Non-pigmented ciliary epithelial cell (primary cell): Measurements from ENCODE around the gene MRTFB.
"Not testable (repeated sequence)": the region's sequence is repeated elsewhere in the genome, so short reads cannot be mapped to it uniquely, and the experiment has no call there.

Experiments
- DNase-seq: peaks from one replicate; pipeline ENCODE4 v3.0.0-alpha.2; 2010; ENCODE audit warnings: low read depth

MRTFB gene

DNA sequence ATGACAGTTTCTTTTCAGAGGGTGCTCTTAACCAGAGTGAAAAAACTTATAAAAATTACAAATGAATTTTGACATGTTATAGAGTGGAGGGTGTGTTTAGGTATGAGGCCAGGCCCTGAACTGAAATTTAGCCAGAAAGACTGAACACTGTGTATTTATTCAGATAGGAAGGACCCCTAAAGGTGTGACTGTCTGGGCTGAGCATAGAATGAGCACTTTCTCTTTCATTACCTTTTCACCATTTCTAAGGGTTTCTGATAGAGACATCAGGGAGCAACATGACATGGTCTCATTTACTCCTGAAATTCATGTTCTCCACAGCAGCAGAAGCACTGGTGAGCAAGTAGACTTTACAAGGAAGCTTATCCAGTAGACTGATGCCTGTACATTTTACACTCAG is 32.9 kb downstream of the MRTFB start:
- no peak for DNase-seq

DNA sequence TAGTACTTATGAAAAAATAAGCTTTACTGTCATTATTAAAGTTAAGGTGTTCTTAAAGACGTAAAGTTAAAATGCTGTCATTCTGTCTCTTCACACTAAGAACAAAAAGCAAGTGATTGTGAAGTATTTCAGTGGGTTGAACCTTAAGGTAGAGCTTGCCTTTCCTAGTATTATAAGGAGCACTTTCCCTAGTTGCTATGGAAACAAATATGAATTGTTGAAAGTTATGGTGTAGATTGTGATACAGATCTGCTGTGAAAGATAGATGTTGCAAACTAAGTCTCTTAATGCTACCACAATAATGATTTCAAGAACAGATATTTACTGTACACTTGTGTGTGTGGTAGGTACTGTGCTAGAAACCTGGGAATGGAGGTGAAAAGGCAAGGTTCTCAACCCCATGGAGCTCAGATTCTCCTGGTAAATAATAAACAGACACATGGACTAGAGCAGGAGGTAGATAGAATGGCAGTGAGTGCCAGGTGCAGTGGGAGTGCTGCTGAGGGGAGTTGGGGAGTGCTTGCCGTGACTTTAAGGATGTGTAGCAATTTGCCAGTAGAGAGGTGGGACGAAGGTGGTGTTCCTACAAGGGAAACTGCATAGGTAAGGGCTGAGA is 34.7 kb downstream of the MRTFB start:
- no peak for DNase-seq

GRCh38 chr16:14106457-14106856 is 35.3 kb downstream of the MRTFB start:
- DNase-seq = no peak

DNA sequence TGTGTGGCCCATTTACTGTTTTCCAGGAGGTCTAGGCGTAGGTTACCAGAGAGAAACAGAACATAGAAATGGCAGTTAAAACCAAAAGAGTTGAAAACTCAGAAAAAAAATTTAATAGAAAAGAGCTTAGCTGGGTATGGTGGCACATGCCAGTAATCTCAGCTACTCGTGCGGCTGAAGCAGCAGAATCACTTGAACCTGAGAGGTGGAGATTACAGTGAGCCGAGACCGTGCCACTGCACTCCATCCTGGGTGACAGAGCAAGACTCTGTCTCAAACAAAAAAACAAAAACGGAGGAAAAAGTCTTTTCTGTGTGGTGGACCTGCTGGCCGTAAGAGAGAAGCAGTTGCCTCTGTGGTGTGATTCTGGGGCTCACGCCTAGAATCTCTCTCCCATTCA is 35.8 kb downstream of the MRTFB start:
- DNase-seq = no peak

GRCh38 chr16:14109077-14109775 is 38.1 kb downstream of the MRTFB start:
- no peak for DNase-seq

GRCh38 chr16:14109782-14110727 is 38.9 kb downstream of the MRTFB start:
- no peak for DNase-seq

DNA sequence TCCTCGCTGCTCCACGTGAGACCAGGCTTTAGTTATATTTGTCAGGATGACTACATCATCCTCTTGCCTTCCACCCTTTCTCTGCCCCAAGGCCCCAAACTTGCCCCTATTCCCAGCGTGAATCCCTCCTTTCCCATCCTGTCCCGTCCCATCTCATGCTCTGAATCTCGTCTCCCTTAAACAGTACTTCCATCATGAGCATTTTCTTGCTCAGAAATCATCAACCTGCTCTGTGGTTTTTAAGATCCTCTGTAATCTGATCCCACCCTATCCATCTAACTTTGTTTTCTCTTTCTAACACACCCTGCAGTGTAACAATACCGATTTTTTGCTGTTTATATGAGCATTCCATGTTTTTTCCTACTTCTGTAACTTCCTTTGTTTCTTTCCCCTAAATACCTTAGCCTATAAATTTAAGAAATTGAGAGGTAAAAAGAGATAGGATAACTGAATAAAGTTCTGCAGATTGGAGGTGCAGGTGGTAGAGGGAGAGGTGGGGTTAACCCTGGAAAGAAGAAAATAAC is 39.7 kb downstream of the MRTFB start:
- DNase-seq = no peak

GRCh38 chr16:14111713-14112538 is 40.8 kb downstream of the MRTFB start:
- no peak for DNase-seq

DNA sequence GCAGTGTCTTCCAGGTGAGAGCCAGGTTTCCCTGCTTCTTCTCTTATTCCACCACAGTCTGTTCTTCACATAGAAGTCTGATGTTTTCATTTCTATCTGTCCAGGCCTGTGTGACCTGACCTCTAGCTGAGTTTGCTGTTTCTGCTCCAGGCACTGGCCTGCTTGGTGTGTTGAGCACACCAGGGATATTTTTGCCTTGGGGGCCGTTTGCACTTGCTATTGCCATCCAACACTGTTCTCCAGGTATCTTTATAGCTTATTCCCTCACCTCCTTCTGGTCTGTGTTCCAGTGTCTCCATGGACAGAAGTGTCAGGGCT is 41.4 kb downstream of the MRTFB start:
- no peak for DNase-seq

DNA sequence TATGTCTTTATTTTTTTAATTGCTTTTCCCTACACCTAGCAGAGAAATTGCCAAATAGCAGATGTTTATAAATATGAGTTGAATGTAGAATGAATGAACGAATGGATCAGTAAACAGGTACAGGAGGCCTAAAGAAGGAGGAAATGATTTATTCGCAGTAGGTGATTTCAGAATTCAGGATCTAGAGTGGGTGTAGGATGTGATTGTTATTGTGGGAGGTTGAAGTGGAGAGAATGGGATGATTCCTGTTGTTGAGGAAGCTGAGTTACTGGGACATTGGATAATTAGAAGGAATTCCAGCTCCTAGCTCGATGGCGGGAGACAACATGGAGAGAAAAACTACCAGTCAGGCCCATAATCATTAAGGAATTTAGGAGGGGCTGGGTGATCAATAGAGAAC is 42.2 kb downstream of the MRTFB start:
- no peak for DNase-seq

- no peak for DNase-seq
Measured at GRCh38 chr16:14117051-14117450, 45.9 kb downstream of the MRTFB start.

GRCh38 chr16:14119799-14120198 is 48.7 kb downstream of the MRTFB start:
- DNase-seq = no peak

DNA sequence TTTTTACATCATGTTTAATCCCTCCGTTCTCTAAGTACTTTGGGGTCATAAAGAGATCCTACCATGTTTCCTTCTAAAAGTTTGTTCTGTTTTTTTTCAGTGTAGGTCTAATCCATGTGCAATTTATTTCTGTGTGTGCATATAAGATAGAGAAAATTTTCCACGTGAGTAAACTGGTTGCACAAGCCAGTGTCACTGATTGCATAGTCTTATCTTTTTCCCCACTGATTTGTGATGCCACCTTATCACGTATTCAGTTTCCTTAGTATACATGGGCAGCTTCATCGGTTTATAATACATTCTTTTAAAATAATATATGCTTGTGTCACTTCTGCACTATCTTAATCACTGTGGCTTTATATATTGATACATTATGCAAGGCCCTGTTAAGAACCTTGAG is 49.2 kb downstream of the MRTFB start:
- DNase-seq = no peak

DNA sequence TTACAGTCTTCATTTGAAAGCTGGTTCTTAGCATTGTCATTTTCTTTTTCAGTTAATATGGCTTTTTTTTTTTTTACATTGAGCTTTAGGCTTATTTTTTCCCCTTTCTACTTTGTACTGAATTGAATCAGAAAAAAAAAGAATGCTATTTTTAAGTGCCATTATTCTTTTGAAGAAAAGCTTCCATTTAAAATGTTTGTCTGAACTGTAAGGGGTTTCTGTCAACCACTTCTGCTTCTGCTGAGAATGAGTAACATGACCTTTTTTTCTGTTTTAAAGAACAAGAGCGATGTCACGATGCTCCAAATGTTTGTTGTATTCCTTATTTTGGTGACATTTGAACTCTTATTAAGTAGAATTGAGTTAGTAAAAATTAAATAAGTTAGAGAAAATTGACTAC is 50.0 kb downstream of the MRTFB start:
- DNase-seq = no peak

GRCh38 chr16:14121872-14122271 is 50.8 kb downstream of the MRTFB start:
- no peak for DNase-seq

GRCh38 chr16:14122430-14122829 is 51.3 kb downstream of the MRTFB start:
- DNase-seq = not testable (repeated sequence)

- no peak for DNase-seq
Measured at GRCh38 chr16:14125000-14125681, 54.0 kb downstream of the MRTFB start.

DNA sequence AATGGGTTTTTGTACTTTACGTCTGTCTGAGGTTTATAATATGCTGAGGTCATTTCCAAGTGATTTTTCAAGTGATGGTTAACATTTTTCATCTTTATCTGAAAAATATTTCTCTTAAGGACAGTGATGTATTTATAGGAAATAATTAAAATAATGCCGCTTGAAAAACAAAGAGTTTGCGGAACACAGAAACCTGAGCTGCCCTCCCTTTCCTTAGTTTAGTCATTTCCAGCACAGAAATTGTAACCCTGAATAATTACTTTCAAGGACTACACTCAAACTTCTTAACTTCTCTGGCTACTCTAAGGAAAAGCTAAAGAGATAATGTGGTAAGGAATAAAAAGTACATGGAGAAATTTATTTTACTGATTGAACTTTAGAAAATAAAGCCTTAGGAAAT is 54.6 kb downstream of the MRTFB start:
- DNase-seq = no peak

- no peak for DNase-seq
Measured at GRCh38 chr16:14128097-14128496, 57.0 kb downstream of the MRTFB start.

DNA sequence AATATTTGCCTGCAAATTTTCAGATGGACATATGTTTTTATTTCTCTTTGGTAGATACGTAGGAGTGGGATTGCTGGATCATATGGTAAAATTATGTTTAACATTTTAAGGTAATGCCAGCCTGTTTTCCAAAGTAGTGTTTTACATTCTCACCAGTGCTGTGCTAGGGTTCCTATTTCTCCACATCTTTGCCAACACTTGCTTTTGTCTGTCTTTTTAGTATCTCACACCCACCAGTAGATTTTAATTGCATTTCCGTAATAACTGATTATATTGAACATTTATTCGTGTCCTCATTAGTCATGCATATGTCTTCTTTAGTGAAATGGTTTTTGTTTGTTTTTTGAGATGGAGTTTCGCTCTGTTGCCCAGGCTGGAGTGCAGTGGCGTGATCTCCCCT is 58.4 kb downstream of the MRTFB start:
- no peak for DNase-seq
